NCI-H748 (cell line): Measurements from ENCODE around the gene ZSCAN26.
"Not testable (repeated sequence)": the region's sequence is repeated elsewhere in the genome, so short reads cannot be mapped to it uniquely, and the experiment has no call there.

ENCODE experiments used
- DNase-seq: peaks from one replicate; lab custom pipeline; 2025; ENCODE audit not compliant: unreplicated experiment; lab: John Stamatoyannopoulos, UW

Gene ZSCAN26

DNA sequence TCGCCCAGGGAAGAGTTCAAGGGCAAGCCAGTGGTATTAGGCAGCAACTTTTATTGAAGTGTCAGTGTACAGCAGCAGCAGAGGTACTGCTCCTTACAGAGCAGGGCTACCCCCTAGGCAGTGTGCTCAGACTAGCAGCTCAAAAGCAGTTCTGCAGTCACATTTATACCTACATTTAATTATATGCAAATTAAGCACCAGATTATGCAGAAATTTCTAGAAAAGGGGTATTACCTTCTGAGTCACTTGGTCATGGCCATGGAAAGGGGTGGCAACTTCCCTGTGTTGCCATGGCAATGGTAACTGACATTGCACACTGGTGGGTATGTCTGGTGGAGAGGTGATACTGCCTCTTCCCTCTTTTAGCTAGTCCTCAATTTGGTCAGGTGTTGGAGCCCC is 12.8 kb upstream of the ZSCAN26 start:
- peak; percentile 7 for DNase-seq

DNA sequence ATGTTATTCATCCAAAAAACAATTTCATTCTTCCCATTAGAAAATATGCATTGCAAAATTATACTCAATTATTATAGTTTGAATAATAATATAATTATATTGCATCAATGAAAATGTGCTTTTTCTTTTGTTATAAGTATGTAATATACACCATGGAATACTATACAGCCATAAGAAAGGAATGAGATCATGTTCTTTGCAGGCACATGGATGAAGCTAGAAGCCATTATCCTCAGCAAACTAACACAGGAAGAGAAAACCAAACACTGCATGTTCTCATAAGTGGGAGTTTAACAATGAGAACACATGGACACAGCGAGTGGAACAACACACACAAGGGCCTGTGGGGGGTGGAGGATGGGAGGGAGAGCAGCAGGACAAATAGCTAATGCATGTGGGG is 9.9 kb upstream of the ZSCAN26 start:
- no peak for DNase-seq

GRCh38 chr6:28258877-28259777 is 7.8 kb upstream of the ZSCAN26 start, which contains the start of gene NKAPL:
Gene NKAPL, plus strand, starts transcription at chr6:28259297. Its CDS starts 75 bp downstream, at chr6:28259372.
- no peak for DNase-seq

DNA sequence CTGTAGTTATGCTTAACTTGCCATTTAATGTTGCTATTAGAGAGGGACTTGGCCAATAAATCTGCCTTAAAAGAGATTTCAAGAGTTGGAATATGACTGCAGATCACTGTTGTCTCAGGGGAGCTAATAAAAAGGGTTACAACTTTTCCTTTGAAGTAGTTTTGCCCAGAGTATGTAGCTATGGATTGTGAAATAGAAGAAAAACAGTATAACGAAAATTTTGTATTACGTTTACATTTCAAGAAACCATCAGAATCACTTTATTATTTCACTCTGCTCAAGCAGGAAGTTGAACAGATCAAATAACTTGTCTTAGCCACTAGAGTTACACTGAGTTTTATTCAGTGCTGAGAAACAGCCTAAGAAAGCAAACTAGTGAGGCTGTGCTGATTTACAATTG is 3.0 kb upstream of the ZSCAN26 start:
- no peak for DNase-seq

DNA sequence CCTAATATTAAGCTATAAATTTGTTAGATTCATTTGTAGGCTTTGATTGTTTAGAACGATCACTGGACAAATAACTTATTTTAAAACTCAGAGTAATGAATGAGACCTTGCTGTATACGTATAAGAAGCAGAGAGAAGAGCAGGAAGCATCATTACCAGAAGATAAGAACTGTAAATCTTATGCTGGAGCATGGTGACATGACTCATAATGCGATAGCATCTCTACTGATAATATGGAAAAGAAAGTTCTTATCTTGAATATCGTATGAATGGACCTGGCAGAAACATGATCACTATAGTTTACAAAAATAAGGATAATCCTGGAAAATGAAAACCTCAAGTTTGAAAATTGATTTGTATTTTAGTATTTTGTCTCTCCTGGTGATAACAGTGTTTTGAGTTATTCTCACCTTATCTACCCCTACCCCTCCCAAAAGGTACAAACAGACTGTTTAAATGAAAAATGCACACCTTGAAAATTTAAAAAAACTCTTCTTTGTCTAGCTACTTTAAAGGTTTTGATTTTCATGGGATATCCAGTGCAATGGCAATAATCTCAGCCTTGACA is 2.0 kb upstream of the ZSCAN26 start:
- DNase-seq, result no peak

DNA sequence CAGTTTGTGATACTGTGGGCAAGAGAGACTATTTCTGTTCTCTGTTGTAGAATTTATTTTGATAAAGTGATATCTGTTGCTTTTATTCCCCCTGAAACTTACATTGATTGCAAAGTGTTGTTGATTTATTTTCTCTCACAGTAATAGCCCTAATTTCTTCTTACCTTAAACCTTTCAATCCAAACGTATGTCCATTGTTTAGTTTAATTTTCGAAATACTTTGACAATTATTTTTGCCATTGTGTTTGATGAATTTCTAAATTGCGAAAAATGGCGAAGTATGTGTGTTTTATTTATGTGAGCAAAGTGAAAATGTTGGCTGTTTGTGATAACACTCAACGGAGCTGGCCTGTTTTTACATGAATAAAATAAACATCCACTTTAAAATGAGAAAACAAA is 381 bp upstream of the ZSCAN26 start:
- no peak for DNase-seq

- no peak for DNase-seq
Measured at GRCh38 chr6:28267695-28268059, 734 bp downstream of the ZSCAN26 start.

GRCh38 chr6:28269492-28269891 is 2.5 kb downstream of the ZSCAN26 start:
- DNase-seq, result no peak

GRCh38 chr6:28274888-28275287 is 7.9 kb downstream of the ZSCAN26 start:
- DNase-seq, result no peak

- DNase-seq, result no peak
Measured at GRCh38 chr6:28277746-28278145, 10.8 kb downstream of the ZSCAN26 start.

GRCh38 chr6:28280595-28281287 is 13.8 kb downstream of the ZSCAN26 start:
- DNase-seq, result no peak

- DNase-seq, result peak; percentile 95
Measured at GRCh38 chr6:28281288-28282064, 14.5 kb downstream of the ZSCAN26 start, which contains the start of gene PGBD1. Gene PGBD1, plus strand, starts transcription at chr6:28281572. Its CDS starts 2,242 bp downstream, at chr6:28283814.

GRCh38 chr6:28282926-28283325 is 16.0 kb downstream of the ZSCAN26 start:
- no peak for DNase-seq

GRCh38 chr6:28291573-28291972 is 24.6 kb downstream of the ZSCAN26 start:
- DNase-seq, result no peak

- no peak for DNase-seq
Measured at GRCh38 chr6:28295326-28295725, 28.4 kb downstream of the ZSCAN26 start.

DNA sequence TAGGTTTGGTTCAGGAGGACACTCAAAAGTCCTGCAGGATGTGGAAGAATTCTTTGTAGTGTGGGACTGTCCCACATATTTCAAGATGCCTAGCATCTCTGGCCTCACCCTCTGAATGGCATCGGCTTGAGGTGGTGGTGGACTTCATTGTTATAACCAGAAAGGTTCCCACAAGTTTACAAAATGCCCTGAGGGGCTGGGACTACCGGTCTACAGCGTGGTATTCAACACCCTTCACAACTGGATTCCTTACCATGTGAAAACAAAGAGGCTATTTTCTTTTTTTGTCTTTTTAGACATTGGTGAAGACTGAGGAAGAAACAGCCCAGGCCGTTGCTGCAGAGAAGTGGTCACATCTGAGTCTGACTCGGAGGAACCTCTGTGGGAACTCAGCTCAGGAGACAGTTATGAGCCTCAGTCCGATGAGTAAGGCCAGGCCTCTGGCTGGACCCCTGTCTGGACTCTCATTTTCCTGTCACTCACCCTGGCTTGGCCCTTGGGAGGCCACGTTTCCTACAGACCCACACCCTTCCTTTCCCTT is 29.6 kb downstream of the ZSCAN26 start:
- DNase-seq, result no peak

- no peak for DNase-seq
Measured at GRCh38 chr6:28303570-28303969, 36.6 kb downstream of the ZSCAN26 start.

GRCh38 chr6:28306363-28306762 is 39.4 kb downstream of the ZSCAN26 start:
- not testable (repeated sequence) for DNase-seq

- DNase-seq, result no peak
Measured at GRCh38 chr6:28311139-28311823, 44.3 kb downstream of the ZSCAN26 start.

DNA sequence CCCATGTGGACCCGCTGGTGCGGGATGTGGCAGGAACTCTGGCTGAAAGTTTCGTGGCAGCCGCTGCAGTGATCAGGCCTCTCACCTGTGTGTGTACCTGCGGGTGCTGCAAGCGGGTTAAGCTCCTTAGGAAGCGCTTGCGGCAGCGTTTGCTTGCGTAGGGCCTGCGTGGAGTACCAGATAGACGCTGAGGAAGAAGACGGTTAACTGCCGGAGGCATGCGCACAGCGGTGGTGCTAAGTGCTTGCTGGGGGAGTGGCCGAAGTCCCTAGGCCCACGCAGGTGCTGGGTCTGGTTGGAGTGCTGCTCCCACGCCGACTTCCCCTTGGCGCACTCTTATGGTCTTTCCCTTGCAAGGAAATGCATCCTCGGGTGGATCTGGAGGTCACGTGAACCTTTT is 46.0 kb downstream of the ZSCAN26 start:
- no peak for DNase-seq
